ENCODE results near the gene KLF15. TPM values are rescaled to one million over a fixed set of nuclear protein-coding genes. Genes with fewer than 3 reads are reported as not detected.

The KLF15 gene
- polyA plus RNA-seq, 1 donor from 2014 or later: 0.46 TPM

- Histone ChIP-seq H3K27me3 (ENCODE audit: insufficient read depth, low read depth, low read length) (peaks cover 31% of the 10 kb centered on the region), H3K4me3 (ENCODE audit: low read length) (peak overlapping the region; percentile 77), H3K36me3 (ENCODE audit: insufficient read depth, low read length) (no peaks in the 10 kb centered on the region), H3K9ac (ENCODE audit: low read length) (peak overlapping the region; percentile 16), H4K20me1 (ENCODE audit: insufficient read depth) (no peaks in the 10 kb centered on the region), H3K9me3 (ENCODE audit: low read length) (no peaks in the 10 kb centered on the region), H2AFZ (ENCODE audit: low read depth, low read length) (no peak overlapping the region), H3K9me2 (ENCODE audit: insufficient read depth, low read length) (no peaks in the 10 kb centered on the region), H3K79me2 (replicated peaks; ENCODE audit: insufficient read depth, low read length) (no peaks in the 10 kb centered on the region), H3F3A (ENCODE audit: insufficient read depth, low read length, poor library complexity, severe bottlenecking) (no peaks in the 10 kb centered on the region), H3K4me2 (ENCODE audit: low read length) (peak overlapping the region; percentile 84), H3K27ac (ENCODE audit: low read length) (no peak overlapping the region)
- TF ChIP-seq POLR2AphosphoS5 (IDR thresholded peaks at IDR 0.05) (no peak), REST (IDR thresholded peaks at IDR 0.05; ENCODE audit: borderline replicate concordance) (no peak), SMC3 (conservative IDR thresholded peaks at IDR 0.05; ENCODE audit: poor library complexity) (no peak)
- TF ChIP-seq, protein P1, sequence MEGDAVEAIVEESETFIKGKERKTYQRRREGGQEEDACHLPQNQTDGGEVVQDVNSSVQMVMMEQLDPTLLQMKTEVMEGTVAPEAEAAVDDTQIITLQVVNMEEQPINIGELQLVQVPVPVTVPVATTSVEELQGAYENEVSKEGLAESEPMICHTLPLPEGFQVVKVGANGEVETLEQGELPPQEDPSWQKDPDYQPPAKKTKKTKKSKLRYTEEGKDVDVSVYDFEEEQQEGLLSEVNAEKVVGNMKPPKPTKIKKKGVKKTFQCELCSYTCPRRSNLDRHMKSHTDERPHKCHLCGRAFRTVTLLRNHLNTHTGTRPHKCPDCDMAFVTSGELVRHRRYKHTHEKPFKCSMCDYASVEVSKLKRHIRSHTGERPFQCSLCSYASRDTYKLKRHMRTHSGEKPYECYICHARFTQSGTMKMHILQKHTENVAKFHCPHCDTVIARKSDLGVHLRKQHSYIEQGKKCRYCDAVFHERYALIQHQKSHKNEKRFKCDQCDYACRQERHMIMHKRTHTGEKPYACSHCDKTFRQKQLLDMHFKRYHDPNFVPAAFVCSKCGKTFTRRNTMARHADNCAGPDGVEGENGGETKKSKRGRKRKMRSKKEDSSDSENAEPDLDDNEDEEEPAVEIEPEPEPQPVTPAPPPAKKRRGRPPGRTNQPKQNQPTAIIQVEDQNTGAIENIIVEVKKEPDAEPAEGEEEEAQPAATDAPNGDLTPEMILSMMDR (IDR thresholded peaks at IDR 0.05; ENCODE audit: poor library complexity, severe bottlenecking): no peak
Observed at GRCh38 chr3:126358038-126358815, 1.0 kb upstream of the KLF15 start.

- Histone ChIP-seq H3K27ac (ENCODE audit: low read length) (no peak overlapping the region), H3F3A (ENCODE audit: insufficient read depth, low read length, poor library complexity, severe bottlenecking) (no peaks in the 10 kb centered on the region), H3K36me3 (ENCODE audit: insufficient read depth, low read length) (no peaks in the 10 kb centered on the region), H4K20me1 (ENCODE audit: insufficient read depth) (no peaks in the 10 kb centered on the region), H3K9me2 (ENCODE audit: insufficient read depth, low read length) (no peaks in the 10 kb centered on the region), H3K4me3 (ENCODE audit: low read length) (peak overlapping the region; percentile 67), H2AFZ (ENCODE audit: low read depth, low read length) (no peak overlapping the region), H3K27me3 (ENCODE audit: insufficient read depth, low read depth, low read length) (peaks cover 31% of the 10 kb centered on the region), H3K9ac (ENCODE audit: low read length) (peak overlapping the region; percentile 48), H3K9me3 (ENCODE audit: low read length) (no peaks in the 10 kb centered on the region), H3K4me2 (ENCODE audit: low read length) (peak overlapping the region; percentile 25), H3K79me2 (replicated peaks; ENCODE audit: insufficient read depth, low read length) (no peaks in the 10 kb centered on the region)
- TF ChIP-seq, protein P1 (IDR thresholded peaks at IDR 0.05; ENCODE audit: poor library complexity, severe bottlenecking): no peak
- TF ChIP-seq MXI1 (conservative IDR thresholded peaks at IDR 0.05; ENCODE audit: poor library complexity, severe bottlenecking): no peak
- no peak for TF ChIP-seq EZH2 (IDR thresholded peaks at IDR 0.05; ENCODE audit: borderline replicate concordance, insufficient read depth, low read length, poor library complexity, severe bottlenecking)
- no peak for TF ChIP-seq REST (IDR thresholded peaks at IDR 0.05; ENCODE audit: borderline replicate concordance)
- TF ChIP-seq RAD21 (conservative IDR thresholded peaks at IDR 0.05): no peak
- TF ChIP-seq POLR2AphosphoS5 (IDR thresholded peaks at IDR 0.05): no peak
- no peak for TF ChIP-seq TAF1 (IDR thresholded peaks at IDR 0.05; ENCODE audit: low read depth)
- no peak for TF ChIP-seq EP300 (conservative IDR thresholded peaks at IDR 0.05; ENCODE audit: poor library complexity, severe bottlenecking)
- TF ChIP-seq SMC3 (conservative IDR thresholded peaks at IDR 0.05; ENCODE audit: poor library complexity): no peak
Observed at GRCh38 chr3:126356373-126357264, 589 bp downstream of the KLF15 start.

Data from neural cell (in vitro differentiated cells).